GM23338 (cell line): ENCODE results near the gene STAT6.

Experiments used
- EZH2 ChIP-seq: fragments of 200-600 bp; sonication (generic); IDR thresholded peaks from one replicate; pipeline ENCODE4 v1.8.0; 2017; ENCODE audit warnings: antibody characterized with exemption, mild to moderate bottlenecking, low read depth; ENCODE audit not compliant: unreplicated experiment
- POLR2AphosphoS5 ChIP-seq: IDR thresholded peaks from 2 replicates; pipeline ENCODE4 v1.6.1; 2016; ENCODE audit warnings: antibody characterized with exemption, low read depth
- REST ChIP-seq: IDR thresholded peaks from one replicate; pipeline ENCODE4 v1.6.1; 2018; ENCODE audit warnings: antibody characterized with exemption; ENCODE audit not compliant: unreplicated experiment
- TF ChIP-seq, protein P1 (sequence below), 2 experiments: fragments of 200-600 bp in 1 of 2; sonication (generic) in 1 of 2; conservative IDR thresholded peaks; 2 replicates each; pipeline versions ENCODE4 v1.5.1 to v1.6.1; 2016 to 2017; ENCODE audit warnings: antibody characterized with exemption in 2 of 2, low read depth in 2 of 2, mild to moderate bottlenecking in 2 of 2, moderate library complexity in 1 of 2

DNA sequence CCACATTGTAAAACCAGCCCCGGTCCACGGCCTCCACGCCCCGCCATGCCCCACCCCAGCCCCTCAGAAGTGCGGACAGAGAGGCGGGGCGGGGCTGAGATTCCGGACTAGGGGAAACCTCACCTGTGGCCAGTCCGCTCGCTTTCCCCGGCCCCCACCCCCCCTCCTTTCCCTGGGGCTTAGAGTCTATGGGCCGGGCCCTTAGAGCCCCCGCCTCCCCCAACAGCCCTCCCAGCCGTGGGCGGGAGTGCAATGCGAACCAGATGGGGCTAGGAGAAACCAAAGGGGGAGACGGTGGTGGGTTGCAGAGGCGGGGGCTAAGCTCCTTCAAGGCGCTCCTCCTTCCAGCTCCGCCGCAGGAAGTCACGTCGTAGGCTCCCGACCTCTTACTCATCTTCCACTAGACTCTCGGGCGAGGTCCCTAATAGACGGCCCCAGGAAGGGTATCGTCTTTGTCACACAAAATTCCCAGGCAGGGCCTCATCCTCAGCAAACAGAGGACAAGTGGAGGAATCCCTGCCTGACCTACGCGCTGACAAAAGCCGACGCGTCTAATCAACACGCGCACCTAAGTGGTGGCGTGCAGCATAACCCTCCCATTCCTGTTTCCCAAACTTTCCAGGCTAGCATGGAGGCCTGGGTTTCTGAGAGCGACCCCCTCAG is 23.3 kb downstream of the STAT6 start:
- TF ChIP-seq, protein P1, sequence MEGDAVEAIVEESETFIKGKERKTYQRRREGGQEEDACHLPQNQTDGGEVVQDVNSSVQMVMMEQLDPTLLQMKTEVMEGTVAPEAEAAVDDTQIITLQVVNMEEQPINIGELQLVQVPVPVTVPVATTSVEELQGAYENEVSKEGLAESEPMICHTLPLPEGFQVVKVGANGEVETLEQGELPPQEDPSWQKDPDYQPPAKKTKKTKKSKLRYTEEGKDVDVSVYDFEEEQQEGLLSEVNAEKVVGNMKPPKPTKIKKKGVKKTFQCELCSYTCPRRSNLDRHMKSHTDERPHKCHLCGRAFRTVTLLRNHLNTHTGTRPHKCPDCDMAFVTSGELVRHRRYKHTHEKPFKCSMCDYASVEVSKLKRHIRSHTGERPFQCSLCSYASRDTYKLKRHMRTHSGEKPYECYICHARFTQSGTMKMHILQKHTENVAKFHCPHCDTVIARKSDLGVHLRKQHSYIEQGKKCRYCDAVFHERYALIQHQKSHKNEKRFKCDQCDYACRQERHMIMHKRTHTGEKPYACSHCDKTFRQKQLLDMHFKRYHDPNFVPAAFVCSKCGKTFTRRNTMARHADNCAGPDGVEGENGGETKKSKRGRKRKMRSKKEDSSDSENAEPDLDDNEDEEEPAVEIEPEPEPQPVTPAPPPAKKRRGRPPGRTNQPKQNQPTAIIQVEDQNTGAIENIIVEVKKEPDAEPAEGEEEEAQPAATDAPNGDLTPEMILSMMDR (conservative IDR thresholded peaks at IDR 0.05; ENCODE audit: low read depth in 2 of 2), result no peak
- TF ChIP-seq POLR2AphosphoS5 (peak; percentile 41), EZH2 (no peak), REST (no peak)
